Thoracic aorta (tissue), 2 donors: ENCODE measurements around the gene DDX27. TPM values are rescaled to one million over a fixed set of nuclear protein-coding genes. Genes with fewer than 3 reads are reported as not detected.

Experiments
- ATAC-seq: fragments of 150-250 bp; one replicate; pipeline ENCODE4 v1.8.0; 2017; ENCODE audit warnings: low read depth; ENCODE audit not compliant: insufficient number of reproducible peaks, low FRiP score
- DNase-seq: peaks from one replicate; pipeline ENCODE4 v3.0.0-alpha.2; 2020; ENCODE audit warnings: low spot score
- H3K27ac ChIP-seq, 2 donors: fragments of 200-600 bp; sonication (generic); 1 replicate in 1 of 2; 2 replicates in 1 of 2; pipeline ENCODE4 v1.5.1; 2016; ENCODE audit warnings: mild to moderate bottlenecking in 2 of 2, moderate library complexity in 2 of 2
- H3K27me3 ChIP-seq: fragments of 200-600 bp; sonication (generic); replicated peaks from 2 replicates; pipeline ENCODE4 v1.6.0; 2016; ENCODE audit warnings: mild to moderate bottlenecking; ENCODE audit not compliant: insufficient read depth
- H3K36me3 ChIP-seq: fragments of 200-600 bp; sonication (generic); one replicate; pipeline ENCODE4 v1.5.1; 2016
- H3K4me1 ChIP-seq, 2 donors: fragments of 200-600 bp; sonication (generic); 1 replicate in 1 of 2; 2 replicates in 1 of 2; pipeline versions ENCODE4 v1.5.1 to v1.6.0; 2016; ENCODE audit warnings: low read depth in 2 of 2, mild to moderate bottlenecking in 1 of 2; ENCODE audit not compliant: control insufficient read depth in 1 of 2
- H3K4me3 ChIP-seq: fragments of 200-600 bp; sonication (generic); 2 replicates; pipeline ENCODE4 v1.5.1; 2016; ENCODE audit warnings: mild to moderate bottlenecking
- H3K9me3 ChIP-seq: fragments of 200-600 bp; sonication (generic); 2 replicates; pipeline ENCODE4 v1.5.1; 2016
- CTCF ChIP-seq: fragments of 200-600 bp; sonication (generic); IDR thresholded peaks from one replicate; pipeline ENCODE4 v1.5.1; 2019; ENCODE audit warnings: antibody characterized with exemption
- total RNA-seq, 2 donors: library from RNA; depleted of rRNA; stranded (reverse); fragments of >200 nt; gene quantifications; one replicate each; pipeline versions ENCODE4 v1.1.0 to v1.2.3, GENCODE V29; 2016

DDX27 gene
- total RNA-seq, 2 donors from 2014 or later: 35.3 to 35.9 TPM

GRCh38 chr20:49276961-49277785 is 58.0 kb downstream of the DDX27 start:
- peaks cover 31 to 51% of the 10 kb centered on the region in 2 donors for H3K4me1 ChIP-seq
- TF ChIP-seq CTCF: no peak
- no peak for DNase-seq
- peak overlapping the region; percentile 90 for H3K4me3 ChIP-seq
- H3K27ac ChIP-seq: peak overlapping the region; percentile 92
- peaks cover 34% of the 10 kb centered on the region for H3K36me3 ChIP-seq
- peaks cover 9% of the 10 kb centered on the region for H3K9me3 ChIP-seq
- H3K27me3 ChIP-seq: no peaks in the 10 kb centered on the region
- no peak for ATAC-seq

- peaks cover 34% of the 10 kb centered on the region for H3K36me3 ChIP-seq
- no peak for TF ChIP-seq CTCF
- peaks cover 29 to 56% of the 10 kb centered on the region in 2 donors for H3K4me1 ChIP-seq
- peaks cover 9% of the 10 kb centered on the region for H3K9me3 ChIP-seq
- H3K4me3 ChIP-seq: peak overlapping the region; percentile 90
- peak overlapping the region; percentile 92 for H3K27ac ChIP-seq
- no peak for ATAC-seq
- H3K27me3 ChIP-seq: no peaks in the 10 kb centered on the region
- no peak for DNase-seq
Measured at GRCh38 chr20:49277786-49278035, 58.5 kb downstream of the DDX27 start.

GRCh38 chr20:49278036-49278817 is 59.0 kb downstream of the DDX27 start, which contains the start of gene ZNFX1:
Gene ZNFX1 (minus strand): TSS chr20:49278057. CDS start chr20:49275839, 2,218 bp downstream.
- ATAC-seq (peak; percentile 82), DNase-seq (peak; percentile 98)
- H3K27ac ChIP-seq: peak within 1 kb of the TSS; percentile 92
- H3K4me3 ChIP-seq: peak within 1 kb of the TSS; percentile 90
- H3K27me3 ChIP-seq: no peaks in the 10 kb centered on the region
- H3K4me1 ChIP-seq: peaks cover 28 to 60% of the 10 kb centered on the region in 2 donors
- peaks cover 9% of the 10 kb centered on the region for H3K9me3 ChIP-seq
- peaks cover 38% of the 10 kb centered on the region for H3K36me3 ChIP-seq
- no peak for TF ChIP-seq CTCF

- no peak for ATAC-seq
- DNase-seq: no peak
- Histone ChIP-seq H3K27ac (peak overlapping the region; percentile 92), H3K4me1 (peaks cover 28 to 58% of the 10 kb centered on the region in 2 donors), H3K27me3 (no peaks in the 10 kb centered on the region), H3K4me3 (peak overlapping the region; percentile 90), H3K9me3 (peaks cover 9% of the 10 kb centered on the region), H3K36me3 (peaks cover 38% of the 10 kb centered on the region)
- TF ChIP-seq CTCF: no peak
Measured at GRCh38 chr20:49278818-49279676, 59.8 kb downstream of the DDX27 start.
